ENCODE data around the gene KRT74. TPM values are rescaled to one million over a fixed set of nuclear protein-coding genes. Genes with fewer than 3 reads are reported as not detected.

Gene KRT74
- polyA plus RNA-seq, 1 donor: not detected

GRCh38 chr12:52537101-52537500, 36.5 kb downstream of the KRT74 start:
- DNase-seq (ENCODE audit: low read depth): no peak

- DNase-seq (ENCODE audit: low read depth): no peak
Measured at GRCh38 chr12:52535574-52535973, 38.1 kb downstream of the KRT74 start.

GRCh38 chr12:52534482-52534881, 39.2 kb downstream of the KRT74 start:
- DNase-seq (ENCODE audit: low read depth): no peak

- no peak for DNase-seq (ENCODE audit: low read depth)
Measured at GRCh38 chr12:52533686-52534470, 39.8 kb downstream of the KRT74 start.

- DNase-seq (ENCODE audit: low read depth): no peak
Measured at GRCh38 chr12:52532636-52533035, 41.0 kb downstream of the KRT74 start.

- no peak for DNase-seq (ENCODE audit: low read depth)
Measured at GRCh38 chr12:52531566-52532300, 41.9 kb downstream of the KRT74 start.

GRCh38 chr12:52530905-52531304, 42.7 kb downstream of the KRT74 start:
- no peak for DNase-seq (ENCODE audit: low read depth)

- no peak for DNase-seq (ENCODE audit: low read depth)
Measured at GRCh38 chr12:52530366-52530765, 43.3 kb downstream of the KRT74 start.

GRCh38 chr12:52529846-52530245, 43.8 kb downstream of the KRT74 start:
- DNase-seq (ENCODE audit: low read depth): no peak

GRCh38 chr12:52529417-52529816, 44.2 kb downstream of the KRT74 start:
- no peak for DNase-seq (ENCODE audit: low read depth)

- DNase-seq (ENCODE audit: low read depth): no peak
Measured at GRCh38 chr12:52528641-52529143, 45.0 kb downstream of the KRT74 start.

- no peak for DNase-seq (ENCODE audit: low read depth)
Measured at GRCh38 chr12:52527121-52527800, 46.4 kb downstream of the KRT74 start.

- DNase-seq (ENCODE audit: low read depth): no peak
Measured at GRCh38 chr12:52526511-52526951, 47.1 kb downstream of the KRT74 start.

- no peak for DNase-seq (ENCODE audit: low read depth)
Measured at GRCh38 chr12:52525661-52526499, 47.8 kb downstream of the KRT74 start.

- no peak for DNase-seq (ENCODE audit: low read depth)
Measured at GRCh38 chr12:52524898-52525591, 48.6 kb downstream of the KRT74 start.

- DNase-seq (ENCODE audit: low read depth): no peak
Measured at GRCh38 chr12:52524241-52524897, 49.3 kb downstream of the KRT74 start.

- no peak for DNase-seq (ENCODE audit: low read depth)
Measured at GRCh38 chr12:52523824-52524223, 49.8 kb downstream of the KRT74 start.

- no peak for DNase-seq (ENCODE audit: low read depth)
Measured at GRCh38 chr12:52522346-52523011, 51.2 kb downstream of the KRT74 start.

- DNase-seq (ENCODE audit: low read depth): no peak
Measured at GRCh38 chr12:52521568-52522266, 51.9 kb downstream of the KRT74 start.

Data from forelimb muscle (tissue), 1 donor.